Measurements from ENCODE around the gene AKR1C2.
"Not testable (repeated sequence)": the region's sequence is repeated elsewhere in the genome, so short reads cannot be mapped to it uniquely, and the experiment has no call there.

Gene AKR1C2

DNA sequence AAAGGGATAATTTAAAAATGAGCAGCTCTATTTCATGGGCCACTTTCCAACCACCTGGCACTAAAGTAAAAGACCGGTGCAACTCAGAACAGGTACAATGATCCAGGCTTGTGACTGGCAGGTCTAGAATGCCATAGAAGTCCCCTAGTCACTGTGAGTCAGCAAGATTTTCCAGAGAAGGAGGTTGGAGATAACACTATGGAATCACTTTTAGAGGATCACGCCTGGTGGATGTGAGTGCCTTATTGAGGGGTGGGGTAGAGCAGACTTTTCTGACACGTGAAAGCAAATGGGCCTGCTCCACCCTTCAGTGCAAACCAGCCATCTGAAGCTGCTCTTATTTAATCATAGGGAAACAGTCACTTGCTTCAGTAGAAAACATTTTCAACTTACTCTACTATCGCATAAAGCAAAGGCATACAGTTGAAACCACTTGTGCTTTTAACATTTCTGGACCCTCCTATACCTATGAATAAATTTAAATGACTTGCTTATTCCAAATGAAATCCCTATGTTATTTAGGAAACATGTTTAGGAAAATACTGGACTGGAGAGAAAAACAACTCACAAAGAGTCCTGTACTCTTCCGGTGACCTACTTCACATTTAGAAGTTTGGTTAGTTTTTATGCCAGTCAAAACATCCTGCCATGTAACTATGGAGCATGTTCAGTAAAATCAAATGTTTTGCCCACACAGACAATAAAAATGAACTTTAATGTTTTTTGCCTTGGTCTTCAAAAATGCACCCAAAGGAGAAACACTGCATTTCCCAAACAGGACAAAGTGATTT lies 61.9 kb downstream of the AKR1C2 start:
- Histone ChIP-seq H3K4me1 (ENCODE audit: low read length) (no peaks in the 10 kb centered on the region), H3F3A (ENCODE audit: insufficient read depth, low read length) (no peaks in the 10 kb centered on the region), H3K27ac (ENCODE audit: low read length) (no peak overlapping the region), H3K9me2 (replicated peaks; ENCODE audit: insufficient read depth, low read length) (no peaks in the 10 kb centered on the region), H3K4me3 (ENCODE audit: low read length) (no peak overlapping the region), H3K79me2 (ENCODE audit: low read length) (no peaks in the 10 kb centered on the region), H3K9ac (ENCODE audit: low read length) (no peak overlapping the region), H3K36me3 (replicated peaks; ENCODE audit: insufficient read depth, low read length) (no peaks in the 10 kb centered on the region), H3K9me3 (replicated peaks; ENCODE audit: insufficient read depth, low read length) (no peaks in the 10 kb centered on the region), H4K20me1 (ENCODE audit: insufficient read depth, low read length) (no peaks in the 10 kb centered on the region), H3K4me2 (ENCODE audit: low read depth, low read length) (no peak overlapping the region), H3K27me3 (replicated peaks; ENCODE audit: insufficient read depth, low read length) (no peaks in the 10 kb centered on the region), H2AFZ (ENCODE audit: low read length) (no peak overlapping the region)
- TF ChIP-seq EZH2 (optimal IDR thresholded peaks at IDR 0.05; ENCODE audit: low read depth, low read length): no peak
- TF ChIP-seq EZH2phosphoT487 (IDR thresholded peaks at IDR 0.05; ENCODE audit: low read length): no peak
- TF ChIP-seq, protein P1, sequence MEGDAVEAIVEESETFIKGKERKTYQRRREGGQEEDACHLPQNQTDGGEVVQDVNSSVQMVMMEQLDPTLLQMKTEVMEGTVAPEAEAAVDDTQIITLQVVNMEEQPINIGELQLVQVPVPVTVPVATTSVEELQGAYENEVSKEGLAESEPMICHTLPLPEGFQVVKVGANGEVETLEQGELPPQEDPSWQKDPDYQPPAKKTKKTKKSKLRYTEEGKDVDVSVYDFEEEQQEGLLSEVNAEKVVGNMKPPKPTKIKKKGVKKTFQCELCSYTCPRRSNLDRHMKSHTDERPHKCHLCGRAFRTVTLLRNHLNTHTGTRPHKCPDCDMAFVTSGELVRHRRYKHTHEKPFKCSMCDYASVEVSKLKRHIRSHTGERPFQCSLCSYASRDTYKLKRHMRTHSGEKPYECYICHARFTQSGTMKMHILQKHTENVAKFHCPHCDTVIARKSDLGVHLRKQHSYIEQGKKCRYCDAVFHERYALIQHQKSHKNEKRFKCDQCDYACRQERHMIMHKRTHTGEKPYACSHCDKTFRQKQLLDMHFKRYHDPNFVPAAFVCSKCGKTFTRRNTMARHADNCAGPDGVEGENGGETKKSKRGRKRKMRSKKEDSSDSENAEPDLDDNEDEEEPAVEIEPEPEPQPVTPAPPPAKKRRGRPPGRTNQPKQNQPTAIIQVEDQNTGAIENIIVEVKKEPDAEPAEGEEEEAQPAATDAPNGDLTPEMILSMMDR (IDR thresholded peaks at IDR 0.05; ENCODE audit: low read length): no peak
- no peak for DNase-seq

DNA sequence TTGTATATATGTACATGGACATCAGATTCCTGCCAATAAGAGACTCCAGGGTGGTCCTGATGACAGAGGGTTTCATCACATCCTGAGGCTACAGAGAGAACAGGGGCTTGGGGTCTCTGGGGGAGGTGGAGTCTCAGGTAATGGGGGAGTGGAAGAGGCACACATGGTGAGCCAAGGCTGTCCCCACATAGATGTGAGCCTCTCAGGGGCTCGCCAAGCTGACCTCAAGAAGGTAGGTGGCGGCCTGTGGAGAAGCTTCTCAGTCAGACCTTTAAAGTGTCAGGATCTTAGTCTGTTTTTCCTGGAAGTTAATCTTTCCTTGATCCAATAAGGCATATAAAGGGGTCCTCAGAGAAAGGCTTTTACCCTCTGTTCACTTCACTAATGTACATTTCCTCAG lies 62.7 kb downstream of the AKR1C2 start:
- H4K20me1 ChIP-seq (ENCODE audit: insufficient read depth, low read length); H3K4me3 ChIP-seq (ENCODE audit: low read length); H2AFZ ChIP-seq (ENCODE audit: low read length); H3K9ac ChIP-seq (ENCODE audit: low read length); DNase-seq; H3K9me3 ChIP-seq (replicated peaks; ENCODE audit: insufficient read depth, low read length); H3K79me2 ChIP-seq (ENCODE audit: low read length); H3K27ac ChIP-seq (ENCODE audit: low read length); H3K4me1 ChIP-seq (ENCODE audit: low read length); H3K36me3 ChIP-seq (replicated peaks; ENCODE audit: insufficient read depth, low read length); H3K4me2 ChIP-seq (ENCODE audit: low read depth, low read length); H3F3A ChIP-seq (ENCODE audit: insufficient read depth, low read length); H3K9me2 ChIP-seq (replicated peaks; ENCODE audit: insufficient read depth, low read length); H3K27me3 ChIP-seq (replicated peaks; ENCODE audit: insufficient read depth, low read length): not testable (repeated sequence)

DNA sequence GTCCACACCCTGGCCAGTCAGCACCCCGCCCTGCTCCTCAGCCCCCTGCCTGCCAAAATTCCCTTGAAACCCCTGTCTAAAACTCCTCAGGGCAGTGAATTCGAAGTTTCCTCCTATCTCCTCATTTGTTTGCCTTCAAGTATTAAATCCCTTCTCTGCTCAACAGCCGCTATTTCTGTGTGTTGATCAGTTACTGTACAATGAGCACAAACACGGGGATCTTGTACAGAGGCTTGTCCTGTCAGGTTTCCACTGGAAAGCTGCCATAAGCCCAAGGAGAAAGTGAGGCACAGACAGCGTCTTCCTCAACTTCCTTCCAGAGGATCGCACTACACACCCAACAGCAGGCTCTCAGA lies 63.6 kb downstream of the AKR1C2 start:
- not testable (repeated sequence) for H3K27ac ChIP-seq (ENCODE audit: low read length); H3K79me2 ChIP-seq (ENCODE audit: low read length); H3F3A ChIP-seq (ENCODE audit: insufficient read depth, low read length); H2AFZ ChIP-seq (ENCODE audit: low read length); H3K9me2 ChIP-seq (replicated peaks; ENCODE audit: insufficient read depth, low read length); H3K36me3 ChIP-seq (replicated peaks; ENCODE audit: insufficient read depth, low read length); H4K20me1 ChIP-seq (ENCODE audit: insufficient read depth, low read length); H3K9me3 ChIP-seq (replicated peaks; ENCODE audit: insufficient read depth, low read length); H3K27me3 ChIP-seq (replicated peaks; ENCODE audit: insufficient read depth, low read length); H3K4me2 ChIP-seq (ENCODE audit: low read depth, low read length); H3K9ac ChIP-seq (ENCODE audit: low read length); DNase-seq; H3K4me3 ChIP-seq (ENCODE audit: low read length); H3K4me1 ChIP-seq (ENCODE audit: low read length)

DNA sequence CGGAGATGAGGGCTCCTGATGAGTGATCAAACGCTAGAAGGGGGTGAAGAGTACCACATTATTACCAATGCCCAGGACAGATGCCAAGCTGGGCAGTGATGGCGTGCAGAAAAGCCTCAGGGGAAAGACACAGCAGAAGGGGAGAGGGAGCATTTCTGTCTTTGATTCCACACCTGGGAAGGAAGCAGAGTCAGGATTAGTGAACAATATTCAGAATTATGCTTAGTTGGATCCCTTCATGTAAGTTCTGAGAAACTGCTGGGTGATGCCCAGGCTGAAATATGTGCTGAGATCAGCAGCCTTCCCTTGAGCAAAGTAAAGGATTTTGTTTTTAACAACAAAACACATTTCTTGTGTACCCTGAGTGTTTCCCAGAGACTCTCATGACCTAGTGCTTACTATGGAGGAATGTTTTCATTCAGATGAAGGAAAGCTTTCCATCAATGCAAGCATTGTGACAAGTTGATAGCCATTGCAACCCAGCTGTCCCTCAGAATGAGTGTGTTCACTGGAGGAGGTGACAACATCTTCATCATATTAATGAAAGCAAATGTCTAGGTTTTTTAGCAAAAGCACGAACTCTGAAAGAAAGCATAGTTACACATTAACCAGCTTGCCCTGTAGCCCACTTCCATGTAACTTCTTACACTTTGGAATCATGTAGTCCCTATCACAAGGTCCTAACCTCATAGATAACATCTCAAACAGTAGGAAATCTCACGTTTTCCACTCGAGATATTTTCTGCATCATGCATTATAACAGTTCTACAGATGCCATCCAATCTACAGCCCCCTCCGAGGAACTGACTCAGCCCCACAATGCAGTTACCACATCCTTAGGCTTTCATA lies 64.2 kb downstream of the AKR1C2 start:
- Histone ChIP-seq H3F3A (ENCODE audit: insufficient read depth, low read length) (no peaks in the 10 kb centered on the region), H3K9me2 (replicated peaks; ENCODE audit: insufficient read depth, low read length) (no peaks in the 10 kb centered on the region), H3K4me3 (ENCODE audit: low read length) (no peak overlapping the region), H3K27me3 (replicated peaks; ENCODE audit: insufficient read depth, low read length) (no peaks in the 10 kb centered on the region), H3K27ac (ENCODE audit: low read length) (no peak overlapping the region), H3K9me3 (replicated peaks; ENCODE audit: insufficient read depth, low read length) (no peaks in the 10 kb centered on the region), H3K4me2 (ENCODE audit: low read depth, low read length) (no peak overlapping the region), H3K79me2 (ENCODE audit: low read length) (no peaks in the 10 kb centered on the region), H3K4me1 (ENCODE audit: low read length) (no peaks in the 10 kb centered on the region), H2AFZ (ENCODE audit: low read length) (no peak overlapping the region), H3K36me3 (replicated peaks; ENCODE audit: insufficient read depth, low read length) (no peaks in the 10 kb centered on the region), H4K20me1 (ENCODE audit: insufficient read depth, low read length) (no peaks in the 10 kb centered on the region), H3K9ac (ENCODE audit: low read length) (no peak overlapping the region)
- TF ChIP-seq EZH2phosphoT487 (IDR thresholded peaks at IDR 0.05; ENCODE audit: low read length): no peak
- TF ChIP-seq EZH2 (optimal IDR thresholded peaks at IDR 0.05; ENCODE audit: low read depth, low read length): no peak
- TF ChIP-seq, protein P1 (IDR thresholded peaks at IDR 0.05; ENCODE audit: low read length): no peak
- no peak for DNase-seq

Measured in MM.1S (cell line).